Upper lobe of right lung (tissue), 1 donor: ENCODE results near the gene RPP30. TPM values are rescaled to one million over a fixed set of nuclear protein-coding genes. Genes with fewer than 3 reads are reported as not detected.
"Not testable (repeated sequence)": the region's sequence is repeated elsewhere in the genome, so short reads cannot be mapped to it uniquely, and the experiment has no call there.

Experiments used
- ATAC-seq: fragments of 200-7000 bp; cut with Tn5 transposase; one replicate; pipeline ENCODE4 v1.9.1; 2020; ENCODE audit warnings: mild to moderate bottlenecking, moderate library complexity
- DNase-seq: peaks from one replicate; pipeline ENCODE4 v3.0.0-alpha.2; 2020
- H3K27ac ChIP-seq: fragments of 200-600 bp; one replicate; pipeline ENCODE4 v1.8.0; 2022
- H3K27me3 ChIP-seq: fragments of 200-600 bp; one replicate; pipeline ENCODE4 v1.8.0; 2022; ENCODE audit warnings: mild to moderate bottlenecking
- H3K36me3 ChIP-seq: fragments of 200-600 bp; one replicate; pipeline ENCODE4 v1.8.0; 2022
- H3K4me1 ChIP-seq: fragments of 200-600 bp; one replicate; pipeline ENCODE4 v1.8.0; 2022
- H3K4me3 ChIP-seq: fragments of 200-600 bp; one replicate; pipeline ENCODE4 v1.8.0; 2022; ENCODE audit warnings: mild to moderate bottlenecking
- H3K9me3 ChIP-seq: fragments of 200-600 bp; one replicate; pipeline ENCODE4 v1.8.0; 2022
- CTCF ChIP-seq: fragments of 200-600 bp; IDR thresholded peaks from one replicate; pipeline ENCODE4 v1.8.0; 2022; ENCODE audit warnings: antibody characterized with exemption
- intact Hi-C: fragments of 100-400 bp; cut with DNase I; formaldehyde crosslinking; loops from one replicate; pipeline ENCODE4 v1.11.0; 2022
- total RNA-seq: library from RNA; stranded (reverse); fragmentation: NEBNext Ultra II Directional; extraction: Animal tissue kit (Norgen Biotek cat#: 25700); gene quantifications from one replicate; pipeline ENCODE4 v1.2.1, GENCODE V29; 2021
- donor health status: DM: no; HTN: yes; CAD: no; lungs with severe emphysema.

Gene RPP30
- total RNA-seq, 1 donor from 2014 or later = 26.1 TPM

- no peaks in the 10 kb centered on the region for H3K9me3 ChIP-seq
- H3K4me1 ChIP-seq = peaks cover 8% of the 10 kb centered on the region
- no peaks in the 10 kb centered on the region for H3K27me3 ChIP-seq
- intact Hi-C loops = no loop called here
- no peak overlapping the region for H3K27ac ChIP-seq
- H3K4me3 ChIP-seq = no peak overlapping the region
- no peak for ATAC-seq
- H3K36me3 ChIP-seq = no peaks in the 10 kb centered on the region
- DNase-seq = no peak
- no peak for TF ChIP-seq CTCF
These were observed 67.9 kb downstream of the RPP30 start for GRCh38 chr10:90939648-90940047.

- H3K4me1 ChIP-seq, H3K27me3 ChIP-seq, H3K36me3 ChIP-seq, H3K27ac ChIP-seq, ATAC-seq, H3K4me3 ChIP-seq, DNase-seq, H3K9me3 ChIP-seq, intact Hi-C loops: not testable (repeated sequence)
These were observed 71.2 kb downstream of the RPP30 start for GRCh38 chr10:90942980-90943379.

- H3K36me3 ChIP-seq = no peaks in the 10 kb centered on the region
- H3K4me3 ChIP-seq = no peak overlapping the region
- DNase-seq = no peak
- intact Hi-C loops = no loop called here
- H3K9me3 ChIP-seq = no peaks in the 10 kb centered on the region
- no peak overlapping the region for H3K27ac ChIP-seq
- H3K27me3 ChIP-seq = no peaks in the 10 kb centered on the region
- no peak for ATAC-seq
- no peaks in the 10 kb centered on the region for H3K4me1 ChIP-seq
- no peak for TF ChIP-seq CTCF
These were observed 73.0 kb downstream of the RPP30 start for GRCh38 chr10:90944749-90945148.

GRCh38 chr10:90945491-90946070, 73.8 kb downstream of the RPP30 start:
- H3K4me1 ChIP-seq = no peaks in the 10 kb centered on the region
- no peaks in the 10 kb centered on the region for H3K27me3 ChIP-seq
- DNase-seq = no peak
- intact Hi-C loops = no loop called here
- no peak overlapping the region for H3K4me3 ChIP-seq
- H3K36me3 ChIP-seq = no peaks in the 10 kb centered on the region
- no peak for ATAC-seq
- no peaks in the 10 kb centered on the region for H3K9me3 ChIP-seq
- no peak overlapping the region for H3K27ac ChIP-seq
- TF ChIP-seq CTCF = no peak

- intact Hi-C loops = no loop called here
- DNase-seq (no peak), ATAC-seq (peak; percentile 25)
These were observed 75.5 kb downstream of the RPP30 start for GRCh38 chr10:90947030-90947960.

More at GRCh38 chr10:90947030-90947960, 75.5 kb downstream of the RPP30 start:
- Histone ChIP-seq H3K9me3 (no peaks in the 10 kb centered on the region), H3K36me3 (no peaks in the 10 kb centered on the region), H3K27me3 (no peaks in the 10 kb centered on the region), H3K4me1 (no peaks in the 10 kb centered on the region), H3K4me3 (no peak overlapping the region), H3K27ac (no peak overlapping the region)
- no peak for TF ChIP-seq CTCF

Other genes starting within 250 kb of the RPP30 start
- 0.64 TPM for gene HTR7, start 13.9 kb upstream of the RPP30 start, total RNA-seq
- gene ANKRD1, start 49.1 kb downstream of the RPP30 start, total RNA-seq = 156 TPM